Stimulated activated naive CD4-positive, alpha-beta T cell (primary cell): ENCODE measurements around the gene C20orf96.

Experiments used
- DNase-seq, 6 experiments: peaks; one replicate each; lab custom pipeline; 2025; lab: John Stamatoyannopoulos, UW

The C20orf96 gene

DNA sequence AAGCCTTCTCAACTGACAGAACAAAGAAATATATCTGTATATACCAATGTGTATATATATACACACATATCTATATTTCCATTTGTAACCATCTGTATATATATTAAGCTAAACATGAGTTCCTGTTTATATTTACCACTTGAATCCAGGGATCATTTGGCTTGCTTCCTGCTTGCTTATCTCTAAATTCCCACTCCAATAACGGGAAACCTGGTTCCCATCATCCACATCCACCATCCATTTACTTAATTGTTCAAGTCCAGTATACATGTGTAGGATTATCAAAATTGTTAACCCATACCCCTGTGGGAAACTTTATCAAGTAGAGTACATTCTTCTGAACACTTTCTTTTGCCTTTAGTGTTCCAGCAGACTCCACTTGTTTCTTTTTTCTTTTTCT lies 22.3 kb upstream of the C20orf96 start:
- no peak for DNase-seq

GRCh38 chr20:312067-312466 lies 21.5 kb upstream of the C20orf96 start:
- DNase-seq: no peak

GRCh38 chr20:311609-312008 lies 21.1 kb upstream of the C20orf96 start:
- no peak for DNase-seq

GRCh38 chr20:310645-311044 lies 20.1 kb upstream of the C20orf96 start:
- DNase-seq: no peak

- peak; percentile 68 to 87 (median 74) for DNase-seq
Measured at GRCh38 chr20:309841-310644, 19.5 kb upstream of the C20orf96 start.

DNA sequence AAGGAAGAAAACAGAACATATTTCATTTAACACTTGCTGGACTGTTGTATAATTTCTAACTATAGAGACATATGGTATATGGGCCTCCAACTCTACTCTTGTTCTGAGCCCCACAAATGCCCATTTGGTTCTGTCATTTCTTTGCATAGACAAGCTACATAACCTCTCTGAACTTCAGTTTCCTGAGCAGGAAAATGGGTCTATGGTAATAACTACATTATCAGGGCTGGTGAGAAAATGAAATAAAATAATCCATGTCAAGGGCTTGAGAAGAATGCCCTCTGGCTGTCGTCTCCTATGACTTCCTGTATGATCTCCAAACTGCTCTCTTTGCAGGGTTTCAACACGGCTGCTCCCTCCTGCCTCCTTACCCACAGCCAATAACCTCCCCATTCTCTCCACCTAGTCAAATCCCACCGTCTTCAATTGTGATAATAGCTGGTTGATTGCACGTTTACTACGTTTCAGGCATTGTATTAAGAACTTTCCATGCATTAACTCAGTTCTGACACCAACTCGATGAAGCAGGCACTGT lies 18.8 kb upstream of the C20orf96 start:
- DNase-seq: no peak

GRCh38 chr20:308427-309038 lies 18.0 kb upstream of the C20orf96 start:
- DNase-seq: no peak

GRCh38 chr20:305745-306144 lies 15.2 kb upstream of the C20orf96 start:
- no peak for DNase-seq

- DNase-seq: no peak
Measured at GRCh38 chr20:301886-302848, 11.6 kb upstream of the C20orf96 start.

DNA sequence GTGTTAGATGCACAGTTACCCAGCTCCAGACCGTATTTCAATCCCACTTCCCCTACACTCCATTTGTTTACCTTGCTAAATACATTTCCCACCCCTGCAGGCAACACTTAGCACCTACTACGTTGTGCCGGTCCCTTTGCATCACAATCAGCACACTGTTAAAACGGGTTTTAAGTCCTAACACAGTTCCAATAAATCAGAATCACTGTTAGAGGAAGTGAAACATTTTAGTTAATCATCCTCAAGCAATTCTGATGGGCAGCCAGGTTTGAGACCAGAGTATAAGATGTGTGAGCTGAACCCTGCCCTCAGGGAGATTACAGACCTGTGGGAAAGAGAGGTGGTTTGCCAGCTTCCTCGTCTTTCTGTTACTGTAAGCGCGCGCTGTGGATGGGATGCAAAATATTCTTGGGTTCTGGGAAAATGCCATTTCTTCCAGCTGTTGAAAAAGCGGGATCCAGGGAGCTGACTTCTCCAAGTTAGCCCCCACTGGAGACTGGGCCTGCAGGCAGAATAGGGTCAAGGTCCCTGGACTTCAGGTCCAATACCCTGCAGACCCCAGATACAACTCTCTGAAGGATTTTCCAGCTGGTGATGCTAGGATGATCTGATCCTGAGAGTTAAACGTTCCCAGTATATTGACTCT lies 9.9 kb upstream of the C20orf96 start:
- DNase-seq: no peak

- DNase-seq: no peak
Measured at GRCh38 chr20:298776-299391, 8.3 kb upstream of the C20orf96 start.

DNA sequence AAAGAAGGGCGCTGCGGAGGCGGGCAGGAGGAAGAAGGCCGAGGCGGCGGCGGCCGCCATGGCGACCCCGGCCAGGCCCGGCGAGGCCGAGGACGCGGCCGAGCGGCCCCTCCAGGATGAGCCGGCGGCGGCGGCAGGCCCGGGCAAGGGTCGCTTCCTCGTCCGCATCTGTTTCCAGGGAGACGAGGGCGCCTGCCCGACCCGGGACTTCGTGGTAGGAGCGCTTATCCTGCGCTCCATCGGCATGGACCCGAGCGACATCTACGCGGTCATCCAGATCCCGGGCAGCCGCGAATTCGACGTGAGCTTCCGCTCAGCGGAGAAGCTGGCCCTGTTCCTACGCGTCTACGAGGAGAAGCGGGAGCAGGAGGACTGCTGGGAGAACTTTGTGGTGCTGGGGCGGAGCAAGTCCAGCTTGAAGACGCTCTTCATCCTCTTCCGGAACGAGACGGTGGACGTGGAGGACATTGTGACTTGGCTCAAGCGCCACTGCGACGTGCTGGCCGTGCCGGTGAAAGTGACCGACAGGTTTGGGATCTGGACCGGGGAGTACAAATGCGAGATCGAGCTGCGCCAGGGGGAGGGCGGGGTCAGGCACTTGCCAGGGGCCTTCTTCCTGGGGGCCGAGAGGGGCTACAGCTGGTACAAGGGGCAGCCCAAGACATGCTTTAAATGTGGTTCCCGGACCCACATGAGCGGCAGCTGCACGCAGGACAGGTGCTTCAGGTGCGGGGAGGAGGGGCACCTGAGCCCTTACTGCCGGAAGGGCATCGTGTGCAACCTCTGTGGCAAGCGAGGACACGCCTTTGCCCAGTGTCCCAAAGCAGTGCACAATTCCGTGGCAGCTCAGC lies 7.6 kb upstream of the C20orf96 start:
- peak in 5 of 6 experiments; percentile 14 to 54 (median 33) for DNase-seq

DNA sequence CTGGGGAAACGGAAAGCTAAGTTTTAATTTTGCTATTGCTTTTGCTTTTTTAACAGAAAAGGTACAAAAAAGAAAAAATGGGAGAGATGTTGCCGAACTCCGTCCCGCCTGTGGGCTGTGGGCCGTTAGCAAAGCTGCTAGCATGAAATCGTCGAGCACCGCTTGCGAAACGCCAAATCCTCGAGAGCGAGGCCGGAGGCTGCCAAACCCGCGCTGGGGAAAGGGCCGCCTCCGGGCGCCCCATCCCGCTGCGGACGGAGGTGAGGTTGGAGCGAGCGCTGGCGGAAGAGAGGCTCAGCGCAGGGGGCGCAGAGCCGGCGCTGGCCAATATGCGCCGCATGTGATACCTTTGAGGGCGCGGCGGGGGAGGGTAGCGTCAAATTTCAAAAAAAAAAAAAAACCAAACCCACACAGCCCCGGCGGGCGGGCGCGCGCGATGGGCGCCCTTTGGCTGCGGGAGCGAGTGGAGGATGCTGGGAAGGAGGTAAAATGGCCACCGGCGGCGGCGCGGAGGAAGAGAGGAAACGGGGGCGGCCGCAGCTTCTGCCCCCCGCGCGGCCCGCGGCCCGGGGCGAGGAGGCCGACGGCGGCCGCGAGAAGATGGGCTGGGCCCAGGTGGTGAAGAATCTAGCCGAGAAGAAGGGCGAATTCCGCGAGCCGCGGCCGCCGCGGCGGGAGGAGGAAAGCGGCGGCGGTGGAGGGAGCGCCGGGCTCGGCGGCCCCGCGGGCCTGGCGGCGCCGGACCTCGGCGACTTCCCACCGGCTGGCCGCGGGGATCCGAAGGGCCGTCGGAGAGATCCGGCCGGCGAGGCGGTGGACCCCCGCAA lies 6.8 kb upstream of the C20orf96 start, which contains the start of gene ZCCHC3:
Gene ZCCHC3, plus strand, starts transcription at position 473 of the 827 bp plus-strand sequence. Its CDS starts 17 bp downstream, at position 490.
- DNase-seq: peak; percentile 68 to 88 (median 80)

GRCh38 chr20:295804-296203 lies 5.3 kb upstream of the C20orf96 start:
- DNase-seq: no peak

GRCh38 chr20:294602-295001 lies 4.1 kb upstream of the C20orf96 start:
- DNase-seq: no peak

DNA sequence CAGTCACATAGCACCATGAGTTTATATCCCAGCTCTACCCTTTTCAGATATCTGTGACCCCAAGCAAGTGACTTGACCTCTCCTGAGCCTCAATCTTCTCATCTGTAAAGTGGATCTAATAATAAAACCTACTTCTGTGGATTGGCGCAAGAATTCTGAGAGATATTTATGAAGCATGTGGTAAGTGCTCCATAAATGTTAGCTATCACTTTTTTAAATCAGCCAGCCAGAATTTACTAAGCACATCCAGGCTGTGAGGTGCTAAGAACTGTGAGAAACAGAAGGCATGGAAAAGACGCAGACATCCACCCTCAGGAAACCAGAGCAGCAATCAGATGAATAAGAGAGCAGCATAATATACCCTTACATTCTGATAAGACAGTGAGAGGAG lies 862 bp downstream of the C20orf96 start:
- DNase-seq: no peak

- no peak for DNase-seq
Measured at GRCh38 chr20:288956-289692, 1.4 kb downstream of the C20orf96 start.

GRCh38 chr20:286508-286907 lies 4.0 kb downstream of the C20orf96 start:
- DNase-seq: no peak

DNA sequence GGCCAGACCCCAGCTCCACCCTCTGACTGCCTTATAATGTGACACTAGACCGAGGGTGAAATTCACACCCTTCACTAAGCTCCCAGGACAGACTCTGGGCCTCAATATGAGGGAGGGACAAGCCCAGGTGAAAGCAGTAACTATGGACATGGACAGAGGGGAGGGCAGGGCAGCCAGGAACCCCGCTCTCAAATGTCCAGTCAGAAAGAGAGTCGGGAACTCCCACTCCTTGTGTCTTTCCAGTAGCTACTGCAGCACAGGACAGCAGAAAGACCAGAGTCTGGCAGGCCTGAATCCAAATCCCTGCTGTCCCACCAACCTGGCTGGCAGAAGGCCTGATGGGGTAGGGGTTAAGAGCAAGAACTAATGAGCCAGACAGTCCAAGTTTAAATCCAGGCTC lies 6.4 kb downstream of the C20orf96 start:
- no peak for DNase-seq
